HEK293 (cell line): ENCODE measurements around the gene ADCY10.
"Not testable (repeated sequence)": the region's sequence is repeated elsewhere in the genome, so short reads cannot be mapped to it uniquely, and the experiment has no call there.

Source experiments
- CTCF ChIA-PET: fragments of 350-600 bp; formaldehyde crosslinking; extraction: SDS; loops from one replicate; lab custom pipeline; 2021; ENCODE audit warnings: antibody characterized with exemption; lab: Yijun Ruan, JAX
- POLR2A ChIA-PET: fragments of 300-600 bp; formaldehyde crosslinking; extraction: SDS; loops from one replicate; lab custom pipeline; 2020; ENCODE audit warnings: antibody characterized with exemption, inconsistent platforms; lab: Yijun Ruan, JAX
- H3K27ac ChIP-seq: fragments of 200-500 bp; sonication (Bioruptor generic); 2 replicates; pipeline ENCODE4 v1.5.1; 2014; ENCODE audit warnings: low read depth, low read length, control low read depth, inconsistent platforms; ENCODE audit errors: extremely low read depth
- H3K36me3 ChIP-seq, 2 experiments: fragments of 200-500 bp in 1 of 2; sonication (Bioruptor generic) in 1 of 2; 1 replicate in 1 of 2; 2 replicates in 1 of 2; pipeline ENCODE4 v1.5.1; 2014 to 2017; ENCODE audit warnings: inconsistent platforms in 2 of 2, low read length in 2 of 2; ENCODE audit not compliant: control insufficient read depth in 2 of 2, insufficient read depth in 1 of 2
- H3K4me1 ChIP-seq: fragments of 200-500 bp; sonication (Bioruptor generic); 2 replicates; pipeline ENCODE4 v1.5.1; 2014; ENCODE audit warnings: mild to moderate bottlenecking, low read length, inconsistent platforms; ENCODE audit not compliant: control insufficient read depth, insufficient read depth
- H3K4me3 ChIP-seq: 2 replicates; pipeline ENCODE4 v1.5.1; 2011; ENCODE audit warnings: low read depth, mild to moderate bottlenecking, control low read depth, low read length, moderate library complexity
- H3K9me3 ChIP-seq: fragments of 200-500 bp; sonication (Bioruptor generic); 2 replicates; pipeline ENCODE4 v1.5.1; 2014; ENCODE audit warnings: low read depth, low read length, inconsistent platforms; ENCODE audit not compliant: control insufficient read depth, insufficient read depth
- AEBP2 ChIP-seq: fragments of 450-650 bp; formaldehyde crosslinking; IDR thresholded peaks from 2 replicates; pipeline ENCODE4 v1.5.1; 2016; ENCODE audit warnings: missing biosample characterization, missing genetic modification characterization, borderline replicate concordance
- GFI1B ChIP-seq: fragments of 450-650 bp; formaldehyde crosslinking; IDR thresholded peaks from 2 replicates; pipeline ENCODE4 v1.5.1; 2016; ENCODE audit warnings: missing biosample characterization, missing genetic modification characterization
- KLF10 ChIP-seq: fragments of 450-650 bp; IDR thresholded peaks from 2 replicates; pipeline ENCODE4 v1.5.1; 2018; ENCODE audit warnings: missing biosample characterization, mild to moderate bottlenecking, missing genetic modification characterization
- KLF8 ChIP-seq: fragments of 450-650 bp; formaldehyde crosslinking; IDR thresholded peaks from 2 replicates; pipeline ENCODE4 v1.5.1; 2016; ENCODE audit warnings: missing biosample characterization, missing genetic modification characterization
- PBX3 ChIP-seq: sonication (generic); formaldehyde crosslinking; IDR thresholded peaks from 2 replicates; pipeline ENCODE4 v1.8.1; 2022; ENCODE audit warnings: mild to moderate bottlenecking, moderate library complexity, missing genetic modification reagents
- PRDM1 ChIP-seq: fragments of 450-650 bp; formaldehyde crosslinking; IDR thresholded peaks from 2 replicates; pipeline ENCODE4; 2016; ENCODE audit warnings: missing biosample characterization, missing genetic modification characterization
- REPIN1 ChIP-seq: fragments of 450-650 bp; formaldehyde crosslinking; IDR thresholded peaks from 2 replicates; pipeline ENCODE4 v1.5.1; 2017; ENCODE audit warnings: missing biosample characterization, missing genetic modification characterization, low read depth
- REST ChIP-seq: fragments of 450-650 bp; formaldehyde crosslinking; IDR thresholded peaks from 2 replicates; pipeline ENCODE4 v1.5.1; 2016; ENCODE audit warnings: missing biosample characterization, missing genetic modification characterization
- SCRT2 ChIP-seq: fragments of 450-650 bp; formaldehyde crosslinking; IDR thresholded peaks from 2 replicates; pipeline ENCODE4 v1.5.1; 2016; ENCODE audit warnings: missing biosample characterization, missing genetic modification characterization
- ZEB2 ChIP-seq: fragments of 450-650 bp; formaldehyde crosslinking; IDR thresholded peaks from 2 replicates; pipeline ENCODE4 v1.5.1; 2016; ENCODE audit warnings: missing biosample characterization, missing genetic modification characterization
- ZIC2 ChIP-seq: fragments of 450-650 bp; formaldehyde crosslinking; IDR thresholded peaks from 2 replicates; pipeline ENCODE4 v1.5.1; 2016; ENCODE audit warnings: missing biosample characterization, missing genetic modification characterization
- ZNF146 ChIP-seq: fragments of 450-650 bp; formaldehyde crosslinking; IDR thresholded peaks from 2 replicates; pipeline ENCODE4 v1.5.1; 2016; ENCODE audit warnings: missing biosample characterization, missing genetic modification characterization
- ZNF157 ChIP-seq: fragments of 450-650 bp; formaldehyde crosslinking; IDR thresholded peaks from 2 replicates; pipeline ENCODE4 v1.5.1; 2016; ENCODE audit warnings: missing biosample characterization, missing genetic modification characterization
- ZNF19 ChIP-seq: fragments of 450-650 bp; formaldehyde crosslinking; IDR thresholded peaks from 2 replicates; pipeline ENCODE4; 2016; ENCODE audit warnings: missing biosample characterization, missing genetic modification characterization, low read depth
- ZNF221 ChIP-seq: fragments of 450-650 bp; formaldehyde crosslinking; IDR thresholded peaks from 2 replicates; pipeline ENCODE4 v1.5.1; 2017; ENCODE audit warnings: missing biosample characterization, missing genetic modification characterization, borderline replicate concordance
- ZNF292 ChIP-seq: fragments of 450-650 bp; formaldehyde crosslinking; IDR thresholded peaks from 2 replicates; pipeline ENCODE4 v1.5.1; 2016; ENCODE audit warnings: low read depth, missing biosample characterization, missing genetic modification characterization, borderline replicate concordance
- ZNF677 ChIP-seq: fragments of 450-650 bp; IDR thresholded peaks from 2 replicates; pipeline ENCODE4 v1.5.0; 2018; ENCODE audit warnings: missing biosample characterization, mild to moderate bottlenecking, missing genetic modification characterization, moderate library complexity
- ZNF747 ChIP-seq: fragments of 450-650 bp; formaldehyde crosslinking; IDR thresholded peaks from 2 replicates; pipeline ENCODE4 v1.5.1; 2016; ENCODE audit warnings: missing biosample characterization, missing genetic modification characterization
- ZNF768 ChIP-seq: fragments of 450-650 bp; formaldehyde crosslinking; IDR thresholded peaks from 2 replicates; pipeline ENCODE4 v1.5.1; 2018; ENCODE audit warnings: missing biosample characterization, mild to moderate bottlenecking, missing genetic modification characterization
- ZNF776 ChIP-seq: fragments of 450-650 bp; formaldehyde crosslinking; IDR thresholded peaks from 2 replicates; pipeline ENCODE4 v1.5.0; 2017; ENCODE audit warnings: missing biosample characterization, missing genetic modification characterization, borderline replicate concordance

Gene ADCY10

GRCh38 chr1:167865804-167866308 is 48.1 kb downstream of the ADCY10 start:
- H3K36me3 ChIP-seq, POLR2A ChIA-PET, H3K4me3 ChIP-seq, CTCF ChIA-PET, H3K27ac ChIP-seq, H3K9me3 ChIP-seq, H3K4me1 ChIP-seq: not testable (repeated sequence)

- H3K27ac ChIP-seq, H3K9me3 ChIP-seq, POLR2A ChIA-PET, H3K36me3 ChIP-seq, H3K4me3 ChIP-seq, CTCF ChIA-PET, H3K4me1 ChIP-seq: not testable (repeated sequence)
- peak; percentile 53; the same call in 1 of the 2 replicates for TF ChIP-seq SCRT2 (tag by site-specific recombination)
These were observed 48.7 kb downstream of the ADCY10 start for GRCh38 chr1:167865193-167865592.

- H3K27ac ChIP-seq, result no peak overlapping the region
- H3K9me3 ChIP-seq, result no peaks in the 10 kb centered on the region
- TF ChIP-seq ZNF146, result no peak
- no peak for TF ChIP-seq GFI1B (tag by site-specific recombination)
- no peak for TF ChIP-seq ZNF157
- TF ChIP-seq ZNF768 (tag by site-specific recombination), result no peak
- TF ChIP-seq REPIN1 (tag by site-specific recombination), result no peak
- no peak for TF ChIP-seq ZNF776 (tag by site-specific recombination)
- no peak for TF ChIP-seq ZNF677 (tag by site-specific recombination)
- TF ChIP-seq PRDM1 (tag by site-specific recombination), result no peak
- TF ChIP-seq KLF10 (tag by site-specific recombination), result no peak
- no peak for TF ChIP-seq ZNF747 (tag by site-specific recombination)
- no peak for TF ChIP-seq AEBP2 (tag by site-specific recombination)
- TF ChIP-seq ZEB2 (tag by site-specific recombination), result no peak
- no peak for TF ChIP-seq KLF8 (tag by site-specific recombination)
- no peak for TF ChIP-seq REST (tag by site-specific recombination)
- TF ChIP-seq ZNF221 (tag by site-specific recombination), result no peak
- no peak for TF ChIP-seq ZIC2 (tag by site-specific recombination)
- no peak for TF ChIP-seq ZNF19 (tag by site-specific recombination)
- TF ChIP-seq PBX3 (CRISPR knock-in tag), result no peak
- TF ChIP-seq ZNF292, result no peak
- H3K4me3 ChIP-seq, result no peak overlapping the region
- no peaks in the 10 kb centered on the region for H3K36me3 ChIP-seq
- POLR2A ChIA-PET, result no interaction called here
- H3K4me1 ChIP-seq, result no peaks in the 10 kb centered on the region
- CTCF ChIA-PET, result interaction anchor here (0.7 kb wide), 1 partner anchor 11 kb away, joined by 4 read pairs; no protein-coding TSS in a partner anchor
These were observed 49.4 kb downstream of the ADCY10 start for GRCh38 chr1:167864392-167865032.
